OCI-LY3 (cell line): ENCODE measurements around the gene CPLX1.

Source experiments
- H2AFZ ChIP-seq: fragments of 200-600, 300-600 bp; shearing (Covaris generic); 2 replicates; pipeline ENCODE4 v1.6.0; 2014; ENCODE audit warnings: antibody characterized with exemption, low read depth, low read length
- H3K27ac ChIP-seq: fragments of 200-600, 300-600 bp; sonication (generic); 2 replicates; pipeline ENCODE4 v1.5.1; 2014; ENCODE audit warnings: mild to moderate bottlenecking, low read length, moderate library complexity, mixed read lengths
- H3K27me3 ChIP-seq: fragments of 200-600, 300-600 bp; sonication (generic); 2 replicates; pipeline ENCODE4 v1.6.1; 2014; ENCODE audit warnings: low read depth, low read length, mixed read lengths
- H3K36me3 ChIP-seq: fragments of 200-600, 300-600 bp; sonication (generic); replicated peaks from 2 replicates; pipeline ENCODE3; 2014; ENCODE audit warnings: low read depth, low read length, mixed read lengths
- H3K4me1 ChIP-seq: fragments of 300-600, 200-600 bp; sonication (generic); 2 replicates; pipeline ENCODE4 v1.6.1; 2014; ENCODE audit warnings: low read length, mixed read lengths
- H3K4me2 ChIP-seq: fragments of 200-600, 300-600 bp; sonication (generic); 2 replicates; pipeline ENCODE4 v1.6.1; 2014; ENCODE audit warnings: low read length, mixed read lengths
- H3K4me3 ChIP-seq: fragments of 300-600, 200-600 bp; sonication (generic); 2 replicates; pipeline ENCODE4 v1.5.1; 2014; ENCODE audit warnings: antibody characterized with exemption, mild to moderate bottlenecking, low read length, moderate library complexity
- H3K79me2 ChIP-seq: fragments of 300-600, 200-600 bp; shearing (Covaris generic); 2 replicates; pipeline ENCODE4 v1.6.1; 2014; ENCODE audit warnings: mild to moderate bottlenecking, low read length, mixed read lengths
- H3K9ac ChIP-seq: fragments of 300-600, 200-600 bp; shearing (Covaris generic); 2 replicates; pipeline ENCODE4 v1.6.0; 2014; ENCODE audit warnings: mild to moderate bottlenecking, low read length, moderate library complexity
- H3K9me3 ChIP-seq: fragments of 200-600, 300-600 bp; shearing (Covaris generic); 2 replicates; pipeline ENCODE4 v1.6.1; 2014; ENCODE audit warnings: low read length, mixed read lengths; ENCODE audit not compliant: insufficient read depth
- H4K20me1 ChIP-seq: fragments of 200-600, 300-600 bp; sonication (generic); 2 replicates; pipeline ENCODE4 v1.6.1; 2016; ENCODE audit warnings: low read length, mixed read lengths; ENCODE audit not compliant: insufficient read depth
- EZH2phosphoT487 ChIP-seq: fragments of 200-600 bp; shearing (Covaris generic); IDR thresholded peaks from 2 replicates; pipeline ENCODE4 v1.6.1; 2018; ENCODE audit warnings: antibody characterized with exemption, mixed run types, low read depth
- TF ChIP-seq, protein P1 (sequence below): fragments of 200-600, 300-600 bp; sonication (generic); IDR thresholded peaks from 2 replicates; pipeline ENCODE4 v1.5.1; 2014; ENCODE audit warnings: antibody characterized with exemption, low read length, low read depth

Gene CPLX1

DNA sequence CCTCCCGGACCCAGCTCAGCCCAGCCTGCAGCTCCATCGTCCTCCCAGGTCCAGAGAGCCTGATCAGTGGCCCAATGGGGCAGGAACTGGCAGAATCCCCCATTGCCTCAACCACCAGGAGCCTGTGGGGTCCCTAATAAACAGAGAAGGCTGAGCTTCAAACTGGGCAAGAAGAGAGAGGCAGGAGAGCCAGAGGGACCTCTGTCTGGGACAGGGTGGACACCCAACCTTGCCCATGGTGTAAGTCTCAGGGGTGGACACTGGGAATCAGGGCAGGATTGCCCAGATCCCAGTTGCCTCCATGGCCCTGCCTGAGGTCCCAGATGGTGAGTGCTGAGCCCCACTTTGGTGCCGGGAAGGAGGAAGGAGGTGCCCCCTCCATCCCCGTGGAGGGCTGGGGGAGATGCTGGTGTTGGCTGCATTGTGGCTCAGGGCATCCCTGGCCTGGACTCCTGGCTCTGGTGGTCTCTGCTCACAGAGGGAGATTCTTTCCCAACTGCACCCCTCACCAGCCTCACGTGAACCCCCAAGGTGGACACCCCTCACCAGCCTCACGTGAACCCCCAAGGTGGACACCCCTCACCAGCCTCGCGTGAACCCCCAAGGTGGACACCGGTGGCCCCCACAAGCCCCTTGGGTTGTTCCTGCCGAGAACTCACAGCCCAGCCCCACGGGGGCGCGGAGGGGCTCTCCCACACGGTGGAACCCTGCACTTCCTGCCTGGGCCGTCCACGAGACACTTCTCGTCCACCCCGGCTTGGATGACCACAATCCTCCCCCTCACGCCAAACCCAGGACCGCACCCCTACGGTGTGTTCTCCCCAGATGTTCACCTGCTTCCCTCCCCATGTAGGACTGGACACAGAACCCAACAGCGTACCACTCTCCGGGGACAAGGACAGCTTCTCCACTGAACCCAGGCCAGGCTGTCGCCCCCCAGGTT, 5.4 kb downstream of the CPLX1 start:
- peaks cover 9% of the 10 kb centered on the region for H3K27me3 ChIP-seq

DNA sequence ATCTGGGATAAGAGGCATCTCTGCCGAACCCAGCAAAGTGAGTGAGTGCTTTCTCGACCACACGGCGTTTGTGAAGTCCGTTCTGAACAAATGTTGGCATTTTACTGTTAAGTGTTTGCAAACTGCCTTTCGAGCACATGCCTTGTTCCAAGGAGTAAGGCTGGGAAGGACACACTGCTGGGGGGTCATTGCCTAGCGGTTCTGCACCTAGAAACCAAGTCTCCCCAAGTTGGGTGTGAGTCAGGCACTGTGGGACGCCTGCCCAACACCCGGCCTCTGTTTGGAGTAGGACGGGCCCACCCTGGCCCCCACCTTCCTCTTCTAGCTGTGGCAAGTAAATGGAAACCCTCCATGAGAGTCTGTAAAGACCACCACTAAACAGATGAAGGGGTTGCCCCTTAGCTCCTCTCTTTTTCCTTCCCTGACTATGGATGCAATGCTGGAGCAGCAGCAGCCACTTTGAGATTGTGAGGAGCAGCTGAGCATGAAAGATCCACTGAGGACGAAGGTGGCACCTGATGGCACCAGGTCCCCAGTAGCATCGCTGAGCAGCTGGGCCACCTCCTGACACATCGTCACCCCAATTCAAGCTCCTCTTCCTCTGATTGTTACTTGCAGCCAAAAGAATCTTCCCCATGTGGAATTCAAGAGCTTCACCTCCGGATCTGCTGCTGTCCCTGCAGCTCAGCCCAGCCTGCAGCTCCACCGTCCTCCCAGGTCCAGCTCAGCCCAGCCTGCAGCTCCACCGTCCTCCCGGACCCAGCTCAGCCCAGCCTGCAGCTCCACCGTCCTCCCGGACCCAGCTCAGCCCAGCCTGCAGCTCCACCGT, 6.3 kb downstream of the CPLX1 start:
- H3K27ac ChIP-seq: no peak overlapping the region
- no peak overlapping the region for H2AFZ ChIP-seq
- H3K79me2 ChIP-seq: no peaks in the 10 kb centered on the region
- H4K20me1 ChIP-seq: no peaks in the 10 kb centered on the region
- peaks cover 12% of the 10 kb centered on the region for H3K27me3 ChIP-seq
- H3K4me1 ChIP-seq: no peaks in the 10 kb centered on the region
- H3K4me2 ChIP-seq: no peak overlapping the region
- no peak overlapping the region for H3K4me3 ChIP-seq
- no peaks in the 10 kb centered on the region for H3K36me3 ChIP-seq
- no peak for TF ChIP-seq EZH2phosphoT487
- TF ChIP-seq, protein P1, sequence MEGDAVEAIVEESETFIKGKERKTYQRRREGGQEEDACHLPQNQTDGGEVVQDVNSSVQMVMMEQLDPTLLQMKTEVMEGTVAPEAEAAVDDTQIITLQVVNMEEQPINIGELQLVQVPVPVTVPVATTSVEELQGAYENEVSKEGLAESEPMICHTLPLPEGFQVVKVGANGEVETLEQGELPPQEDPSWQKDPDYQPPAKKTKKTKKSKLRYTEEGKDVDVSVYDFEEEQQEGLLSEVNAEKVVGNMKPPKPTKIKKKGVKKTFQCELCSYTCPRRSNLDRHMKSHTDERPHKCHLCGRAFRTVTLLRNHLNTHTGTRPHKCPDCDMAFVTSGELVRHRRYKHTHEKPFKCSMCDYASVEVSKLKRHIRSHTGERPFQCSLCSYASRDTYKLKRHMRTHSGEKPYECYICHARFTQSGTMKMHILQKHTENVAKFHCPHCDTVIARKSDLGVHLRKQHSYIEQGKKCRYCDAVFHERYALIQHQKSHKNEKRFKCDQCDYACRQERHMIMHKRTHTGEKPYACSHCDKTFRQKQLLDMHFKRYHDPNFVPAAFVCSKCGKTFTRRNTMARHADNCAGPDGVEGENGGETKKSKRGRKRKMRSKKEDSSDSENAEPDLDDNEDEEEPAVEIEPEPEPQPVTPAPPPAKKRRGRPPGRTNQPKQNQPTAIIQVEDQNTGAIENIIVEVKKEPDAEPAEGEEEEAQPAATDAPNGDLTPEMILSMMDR: no peak
- no peak overlapping the region for H3K9ac ChIP-seq
- no peaks in the 10 kb centered on the region for H3K9me3 ChIP-seq

More for the DNA sequence above, 5.4 kb downstream of the CPLX1 start:
- H3K9me3 ChIP-seq: no peaks in the 10 kb centered on the region
- no peaks in the 10 kb centered on the region for H3K4me1 ChIP-seq
- no peak overlapping the region for H3K4me3 ChIP-seq
- H3K9ac ChIP-seq: no peak overlapping the region
- H3K4me2 ChIP-seq: no peak overlapping the region
- no peaks in the 10 kb centered on the region for H3K36me3 ChIP-seq
- no peak overlapping the region for H3K27ac ChIP-seq
- no peaks in the 10 kb centered on the region for H3K79me2 ChIP-seq
- TF ChIP-seq, protein P1: no peak
- no peak for TF ChIP-seq EZH2phosphoT487
- H2AFZ ChIP-seq: no peak overlapping the region
- no peaks in the 10 kb centered on the region for H4K20me1 ChIP-seq

DNA sequence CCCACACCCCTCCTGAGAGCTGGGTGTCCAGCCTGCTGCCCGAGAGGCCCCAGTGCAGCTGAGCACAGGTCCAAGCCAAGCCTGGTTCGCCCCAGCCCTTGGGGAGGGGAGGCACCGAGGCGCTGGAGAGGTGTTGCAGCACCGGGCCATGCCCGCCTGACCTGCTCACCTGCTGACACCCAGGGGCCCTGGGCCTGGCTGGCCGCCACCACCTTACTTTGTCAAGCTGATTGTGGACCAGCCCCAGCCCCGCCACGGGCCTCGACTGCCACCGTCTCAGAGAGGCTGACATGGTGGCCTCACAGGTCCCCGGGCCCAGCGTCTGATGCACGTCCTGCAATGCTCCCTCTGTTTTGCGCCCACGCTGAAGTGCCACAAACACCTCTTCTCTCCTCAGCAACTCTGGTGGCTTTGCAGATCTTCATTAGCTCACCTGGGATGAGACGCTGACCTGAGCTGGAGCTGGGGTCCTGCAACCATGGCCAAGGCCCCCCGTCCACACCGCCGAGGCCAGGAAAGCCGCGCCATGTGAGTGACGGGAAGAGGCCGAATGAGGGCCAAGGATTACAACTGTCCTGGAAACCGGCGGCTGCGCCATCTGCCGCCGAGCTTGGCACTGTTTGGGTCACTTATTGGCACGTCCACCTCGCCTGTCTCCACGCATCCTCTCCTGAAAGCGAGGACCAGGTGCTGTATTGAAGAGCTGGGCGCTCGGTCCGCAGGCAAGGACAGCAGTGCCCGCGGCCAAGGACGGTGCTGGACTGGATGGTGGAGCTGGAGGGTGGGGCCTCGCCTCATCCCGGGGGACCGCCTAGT, 7.6 kb downstream of the CPLX1 start:
- Histone ChIP-seq H3K9me3 (no peaks in the 10 kb centered on the region), H4K20me1 (no peaks in the 10 kb centered on the region), H2AFZ (no peak overlapping the region), H3K9ac (no peak overlapping the region), H3K4me2 (no peak overlapping the region), H3K36me3 (no peaks in the 10 kb centered on the region), H3K79me2 (no peaks in the 10 kb centered on the region), H3K27me3 (peaks cover 12% of the 10 kb centered on the region), H3K4me1 (no peaks in the 10 kb centered on the region), H3K27ac (no peak overlapping the region), H3K4me3 (no peak overlapping the region)
- TF ChIP-seq, protein P1: no peak
- no peak for TF ChIP-seq EZH2phosphoT487
